NCI-H2107 (cell line): Measurements from ENCODE around the gene LIPA.

Source experiments
- DNase-seq: peaks from one replicate; lab custom pipeline; 2025; lab: John Stamatoyannopoulos, UW

LIPA gene

DNA sequence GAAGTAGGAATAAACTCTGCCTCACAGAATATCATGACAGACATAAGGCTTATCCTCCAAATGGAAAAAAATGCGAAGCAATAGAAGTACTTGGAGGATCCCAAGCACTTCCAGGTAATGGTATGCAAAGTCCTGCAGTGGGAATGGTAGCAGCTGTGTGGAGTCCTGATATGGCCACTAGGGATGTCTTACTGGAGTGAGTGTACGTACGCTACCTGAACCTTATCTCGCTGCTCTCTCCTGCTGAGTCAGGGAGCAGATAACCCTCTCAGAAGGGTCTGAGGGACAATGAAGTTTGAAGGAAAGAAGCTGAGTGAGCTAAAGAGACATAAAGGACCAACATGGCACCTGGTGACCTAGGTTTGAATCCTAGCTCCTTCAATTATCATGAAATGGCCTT is 86.7 kb downstream of the LIPA start:
- DNase-seq, result no peak

DNA sequence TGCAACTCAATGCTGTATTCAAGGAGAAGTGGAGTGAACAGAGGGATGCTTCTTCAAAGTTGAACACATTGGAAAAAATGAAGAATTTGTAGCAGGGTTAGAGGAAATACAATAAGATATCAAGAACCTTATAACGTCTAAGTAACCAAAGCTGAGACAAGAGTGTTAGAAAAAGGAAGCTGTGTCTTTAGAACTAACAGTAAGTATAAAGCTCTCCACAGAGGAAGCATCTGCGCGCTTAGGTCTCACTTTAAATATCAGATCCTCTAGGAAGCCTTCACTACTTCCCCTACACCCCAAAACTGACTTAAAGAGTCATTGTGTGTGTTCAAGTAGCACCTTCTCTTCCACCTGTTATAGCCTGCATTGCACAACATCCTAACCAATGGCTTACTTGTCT is 87.5 kb downstream of the LIPA start:
- no peak for DNase-seq
